ENCODE results near the gene ASXL2.

- TF ChIP-seq GATA3 (IDR thresholded peaks at IDR 0.05; ENCODE audit: low read depth, low read length) (no peak), GATA2 (IDR thresholded peaks at IDR 0.05; ENCODE audit: low read depth, low read length) (no peak)
These were observed 53.6 kb downstream of the ASXL2 start for GRCh38 chr2:25824718-25825117.

All from SH-SY5Y (cell line).